GM23248 (cell line): ENCODE results near the gene HHLA2. TPM values are rescaled to one million over a fixed set of nuclear protein-coding genes. Genes with fewer than 3 reads are reported as not detected.
A peak's percentile ranks its signal among the peaks of the same experiment; 100 is the strongest.

Experiments
- DNase-seq: peaks from one replicate; pipeline ENCODE4 v3.0.0-alpha.2; 2015
- H2AFZ ChIP-seq: fragments of 200-600 bp; sonication (generic); 2 replicates; pipeline ENCODE4 v1.6.1; 2016; ENCODE audit warnings: antibody characterized with exemption
- H3F3A ChIP-seq: fragments of 200-600 bp; sonication (generic); 2 replicates; pipeline ENCODE4 v1.6.1; 2016; ENCODE audit warnings: mild to moderate bottlenecking, antibody characterized with exemption, mixed run types; ENCODE audit not compliant: insufficient read depth
- H3K27ac ChIP-seq: fragments of 200-600 bp; sonication (generic); 2 replicates; pipeline ENCODE4 v1.5.1; 2016; ENCODE audit warnings: mild to moderate bottlenecking
- H3K27me3 ChIP-seq: fragments of 200-600 bp; sonication (generic); replicated peaks from 2 replicates; pipeline ENCODE4 v1.6.1; 2016; ENCODE audit warnings: mild to moderate bottlenecking; ENCODE audit not compliant: insufficient read depth
- H3K36me3 ChIP-seq: fragments of 200-600 bp; sonication (generic); 2 replicates; pipeline ENCODE4 v1.6.1; 2016; ENCODE audit warnings: low read depth, mild to moderate bottlenecking
- H3K4me1 ChIP-seq: fragments of 200-600 bp; sonication (generic); 2 replicates; pipeline ENCODE4 v1.6.1; 2016; ENCODE audit warnings: mild to moderate bottlenecking; ENCODE audit not compliant: insufficient read depth
- H3K4me2 ChIP-seq: fragments of 200-600 bp; sonication (generic); one replicate; pipeline ENCODE4 v1.6.1; 2016; ENCODE audit warnings: mild to moderate bottlenecking; ENCODE audit not compliant: unreplicated experiment
- H3K4me3 ChIP-seq: fragments of 200-600 bp; sonication (generic); 2 replicates; pipeline ENCODE4 v1.5.1; 2016; ENCODE audit warnings: mild to moderate bottlenecking
- H3K79me2 ChIP-seq: fragments of 200-600 bp; sonication (generic); 2 replicates; pipeline ENCODE4 v1.6.1; 2016; ENCODE audit warnings: mild to moderate bottlenecking; ENCODE audit not compliant: insufficient read depth
- H3K9ac ChIP-seq: fragments of 200-600 bp; sonication (generic); 2 replicates; pipeline ENCODE4 v1.6.1; 2016; ENCODE audit warnings: mild to moderate bottlenecking
- H3K9me2 ChIP-seq: fragments of 200-600 bp; sonication (generic); 2 replicates; pipeline ENCODE4 v1.6.1; 2016; ENCODE audit warnings: mixed run types, mild to moderate bottlenecking, moderate library complexity; ENCODE audit not compliant: insufficient read depth
- H3K9me3 ChIP-seq: fragments of 200-600 bp; sonication (generic); one replicate; pipeline ENCODE4 v1.6.1; 2017; ENCODE audit warnings: low read depth
- H4K20me1 ChIP-seq: fragments of 200-600 bp; sonication (generic); 2 replicates; pipeline ENCODE4 v1.6.0; 2016; ENCODE audit not compliant: insufficient read depth
- EZH2 ChIP-seq: fragments of 200-600 bp; sonication (generic); IDR thresholded peaks from 2 replicates; pipeline ENCODE4 v1.6.1; 2018; ENCODE audit warnings: antibody characterized with exemption, mild to moderate bottlenecking; ENCODE audit not compliant: insufficient read depth, poor library complexity, severe bottlenecking
- EZH2phosphoT487 ChIP-seq: fragments of 200-600 bp; sonication (generic); IDR thresholded peaks from 2 replicates; pipeline ENCODE4 v1.6.1; 2018; ENCODE audit warnings: antibody characterized with exemption, moderate library complexity, mild to moderate bottlenecking, low read depth; ENCODE audit not compliant: insufficient read depth
- WGBS, 2 experiments: methylation state at CpG; one replicate each; pipeline ENCODE4 v1.1.6; 2015 to 2017; ENCODE audit warnings: low lambda C conversion rate in 2 of 2, low coverage in 1 of 2; ENCODE audit errors: missing lambda C conversion rate in 2 of 2; 5-methylcytosine and 5-hydroxymethylcytosine counted together
- in situ Hi-C: fragments of 300-500 bp; cut with MboI; formaldehyde crosslinking; loops from 2 replicates; pipeline ENCODE4 v1.15.0; 2020
- polyA plus RNA-seq: library from polyadenylated mRNA; unstranded; fragments of >200 nt; fragmentation: Nextera tagmentation; extraction: Ambion mirVana; gene quantifications from 2 replicates; pipeline ENCODE4 v1.2.1, GENCODE V29; 2016
- total RNA-seq: library from RNA; depleted of rRNA; stranded (reverse); fragments of >200 nt; shearing (Covaris generic); gene quantifications from 2 replicates; pipeline ENCODE4 v1.2.3, GENCODE V29; 2014; rRNA removed

HHLA2 gene, protein sequence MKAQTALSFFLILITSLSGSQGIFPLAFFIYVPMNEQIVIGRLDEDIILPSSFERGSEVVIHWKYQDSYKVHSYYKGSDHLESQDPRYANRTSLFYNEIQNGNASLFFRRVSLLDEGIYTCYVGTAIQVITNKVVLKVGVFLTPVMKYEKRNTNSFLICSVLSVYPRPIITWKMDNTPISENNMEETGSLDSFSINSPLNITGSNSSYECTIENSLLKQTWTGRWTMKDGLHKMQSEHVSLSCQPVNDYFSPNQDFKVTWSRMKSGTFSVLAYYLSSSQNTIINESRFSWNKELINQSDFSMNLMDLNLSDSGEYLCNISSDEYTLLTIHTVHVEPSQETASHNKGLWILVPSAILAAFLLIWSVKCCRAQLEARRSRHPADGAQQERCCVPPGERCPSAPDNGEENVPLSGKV
- total RNA-seq (not detected in 2 replicates), polyA plus RNA-seq (not detected in 2 replicates)

DNA sequence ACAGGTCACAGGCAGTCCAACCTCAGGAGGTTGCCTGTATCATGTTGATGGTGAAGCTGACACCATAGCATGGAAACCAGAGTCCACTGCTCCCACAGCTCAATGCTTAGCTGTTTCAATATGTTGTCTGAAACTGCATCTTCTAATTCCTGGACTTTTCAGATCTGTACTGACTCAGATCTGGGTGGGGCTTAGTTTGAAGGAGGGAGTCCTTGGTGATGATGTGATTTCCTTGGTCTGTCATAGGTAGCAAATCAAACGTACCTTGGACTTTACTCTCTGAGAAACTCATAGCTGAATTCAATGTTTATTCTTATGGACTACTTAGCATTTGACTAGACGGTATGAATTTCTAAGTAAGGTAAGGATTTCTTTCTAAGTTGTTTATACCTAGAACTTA, at the start of gene HHLA2:
HHLA2 (plus strand) TSS at position 310 of the 400 bp plus-strand sequence. CDS start 55,266 bp downstream, outside the sequence.
- no peaks in the 10 kb centered on the region for H3F3A ChIP-seq
- no peaks in the 10 kb centered on the region for H3K79me2 ChIP-seq
- no peaks in the 10 kb centered on the region for H4K20me1 ChIP-seq
- TF ChIP-seq EZH2phosphoT487: no peak
- TF ChIP-seq EZH2: no peak
- H3K4me2 ChIP-seq: no peak within 1 kb of the TSS
- H3K9ac ChIP-seq: no peak within 1 kb of the TSS
- no peaks in the 10 kb centered on the region for H3K9me3 ChIP-seq
- DNase-seq: peak; percentile 28
- H3K27ac ChIP-seq: no peak within 1 kb of the TSS
- in situ Hi-C loops: no loop called here
- H2AFZ ChIP-seq: no peak within 1 kb of the TSS
- H3K36me3 ChIP-seq: no peaks in the 10 kb centered on the region
- no peaks in the 10 kb centered on the region for H3K27me3 ChIP-seq
- 68 to 80% methylated on average over 2 of the region's 2 CpGs for WGBS, 2 experiments
- H3K4me1 ChIP-seq: no peaks in the 10 kb centered on the region
- no peak within 1 kb of the TSS for H3K4me3 ChIP-seq
- no peaks in the 10 kb centered on the region for H3K9me2 ChIP-seq

DNA sequence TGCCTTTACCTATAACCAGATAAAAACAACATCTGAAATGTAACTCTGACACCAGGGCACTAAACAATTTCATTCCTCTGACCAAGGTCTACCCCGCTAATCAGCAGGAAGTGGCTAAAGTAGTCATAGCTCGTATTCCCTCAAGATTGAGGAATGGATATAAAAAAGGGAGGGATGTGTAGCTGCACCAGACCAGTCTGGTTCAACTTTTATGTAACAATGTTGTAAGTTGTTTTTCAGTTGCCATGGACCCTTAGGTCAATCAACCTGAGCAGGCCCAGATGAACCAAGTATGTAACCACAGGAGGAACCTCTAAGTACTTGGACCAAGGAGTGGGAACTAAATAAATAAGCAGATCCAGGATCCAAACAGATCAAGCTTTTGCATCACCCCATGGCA, 45.7 kb upstream of the HHLA2 start:
- no peaks in the 10 kb centered on the region for H3K4me1 ChIP-seq
- H3K27ac ChIP-seq: no peak overlapping the region
- 87 to 89% methylated on average over 2 of the region's 2 CpGs for WGBS, 2 experiments
- no peaks in the 10 kb centered on the region for H3K79me2 ChIP-seq
- no peak overlapping the region for H3K4me2 ChIP-seq
- no peaks in the 10 kb centered on the region for H4K20me1 ChIP-seq
- in situ Hi-C loops: no loop called here
- no peaks in the 10 kb centered on the region for H3F3A ChIP-seq
- no peaks in the 10 kb centered on the region for H3K9me3 ChIP-seq
- DNase-seq: no peak
- no peak overlapping the region for H3K4me3 ChIP-seq
- no peaks in the 10 kb centered on the region for H3K27me3 ChIP-seq
- TF ChIP-seq EZH2phosphoT487: no peak
- no peak for TF ChIP-seq EZH2
- no peaks in the 10 kb centered on the region for H3K36me3 ChIP-seq
- no peak overlapping the region for H2AFZ ChIP-seq
- no peaks in the 10 kb centered on the region for H3K9me2 ChIP-seq
- H3K9ac ChIP-seq: no peak overlapping the region

DNA sequence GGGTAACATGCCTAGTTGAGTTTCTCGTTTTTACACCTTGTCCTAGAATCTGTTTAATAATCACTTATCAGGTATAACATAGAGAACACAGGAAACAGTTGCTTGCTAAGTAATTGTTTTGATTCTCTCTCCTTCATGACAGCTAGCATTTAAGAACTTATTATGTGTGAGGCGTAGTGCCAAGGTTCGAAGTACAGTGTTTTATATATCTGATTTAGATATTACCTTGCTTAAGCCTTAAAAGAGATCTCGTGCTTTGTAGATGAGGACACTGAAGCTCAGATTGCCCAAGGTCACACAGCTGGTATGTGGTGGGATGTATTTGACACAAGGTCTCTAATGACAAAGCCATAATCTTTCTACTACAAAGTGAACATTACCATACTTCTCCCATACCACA, 45.1 kb upstream of the HHLA2 start:
- Histone ChIP-seq H3K27me3 (no peaks in the 10 kb centered on the region), H3K4me1 (no peaks in the 10 kb centered on the region), H4K20me1 (no peaks in the 10 kb centered on the region), H3K4me3 (no peak overlapping the region), H3K9me2 (no peaks in the 10 kb centered on the region), H3F3A (no peaks in the 10 kb centered on the region), H3K9ac (no peak overlapping the region), H2AFZ (no peak overlapping the region), H3K27ac (no peak overlapping the region), H3K36me3 (no peaks in the 10 kb centered on the region), H3K79me2 (no peaks in the 10 kb centered on the region), H3K4me2 (no peak overlapping the region), H3K9me3 (no peaks in the 10 kb centered on the region)
- 77 to 84% methylated on average over 4 of the region's 4 CpGs for WGBS, 2 experiments
- no peak for DNase-seq
- no peak for TF ChIP-seq EZH2
- no peak for TF ChIP-seq EZH2phosphoT487
- in situ Hi-C loops: no loop called here

DNA sequence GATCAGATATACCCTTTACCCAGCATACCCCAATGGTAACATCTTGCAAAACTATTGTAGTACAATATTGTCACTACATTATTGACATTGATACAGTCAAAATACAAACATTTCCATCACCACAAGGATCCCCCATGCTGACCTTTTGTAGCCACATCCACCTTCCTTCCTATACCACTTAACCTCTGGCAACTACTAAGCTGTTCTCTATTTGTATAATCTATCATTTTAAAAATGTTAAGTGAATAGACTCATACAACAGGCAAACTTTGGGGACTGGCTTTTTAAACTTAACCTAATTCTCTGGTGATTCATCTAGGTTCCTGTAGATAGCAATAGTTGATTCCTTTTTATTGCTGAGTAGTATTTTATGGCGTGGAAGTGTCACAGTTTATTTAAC, 44.5 kb upstream of the HHLA2 start:
- H3F3A ChIP-seq: no peaks in the 10 kb centered on the region
- WGBS, 2 experiments: 89 to 100% methylated on average over 1 of the region's 1 CpG
- H3K27me3 ChIP-seq: no peaks in the 10 kb centered on the region
- H3K79me2 ChIP-seq: no peaks in the 10 kb centered on the region
- H3K4me3 ChIP-seq: no peak overlapping the region
- no peak for DNase-seq
- TF ChIP-seq EZH2: no peak
- no peak for TF ChIP-seq EZH2phosphoT487
- no peaks in the 10 kb centered on the region for H3K9me2 ChIP-seq
- H3K9ac ChIP-seq: no peak overlapping the region
- in situ Hi-C loops: no loop called here
- no peaks in the 10 kb centered on the region for H3K9me3 ChIP-seq
- no peak overlapping the region for H2AFZ ChIP-seq
- no peak overlapping the region for H3K27ac ChIP-seq
- H4K20me1 ChIP-seq: no peaks in the 10 kb centered on the region
- H3K4me1 ChIP-seq: no peaks in the 10 kb centered on the region
- H3K4me2 ChIP-seq: no peak overlapping the region
- no peaks in the 10 kb centered on the region for H3K36me3 ChIP-seq
